ENCODE results near the gene NAP1L4.

The NAP1L4 gene

DNA sequence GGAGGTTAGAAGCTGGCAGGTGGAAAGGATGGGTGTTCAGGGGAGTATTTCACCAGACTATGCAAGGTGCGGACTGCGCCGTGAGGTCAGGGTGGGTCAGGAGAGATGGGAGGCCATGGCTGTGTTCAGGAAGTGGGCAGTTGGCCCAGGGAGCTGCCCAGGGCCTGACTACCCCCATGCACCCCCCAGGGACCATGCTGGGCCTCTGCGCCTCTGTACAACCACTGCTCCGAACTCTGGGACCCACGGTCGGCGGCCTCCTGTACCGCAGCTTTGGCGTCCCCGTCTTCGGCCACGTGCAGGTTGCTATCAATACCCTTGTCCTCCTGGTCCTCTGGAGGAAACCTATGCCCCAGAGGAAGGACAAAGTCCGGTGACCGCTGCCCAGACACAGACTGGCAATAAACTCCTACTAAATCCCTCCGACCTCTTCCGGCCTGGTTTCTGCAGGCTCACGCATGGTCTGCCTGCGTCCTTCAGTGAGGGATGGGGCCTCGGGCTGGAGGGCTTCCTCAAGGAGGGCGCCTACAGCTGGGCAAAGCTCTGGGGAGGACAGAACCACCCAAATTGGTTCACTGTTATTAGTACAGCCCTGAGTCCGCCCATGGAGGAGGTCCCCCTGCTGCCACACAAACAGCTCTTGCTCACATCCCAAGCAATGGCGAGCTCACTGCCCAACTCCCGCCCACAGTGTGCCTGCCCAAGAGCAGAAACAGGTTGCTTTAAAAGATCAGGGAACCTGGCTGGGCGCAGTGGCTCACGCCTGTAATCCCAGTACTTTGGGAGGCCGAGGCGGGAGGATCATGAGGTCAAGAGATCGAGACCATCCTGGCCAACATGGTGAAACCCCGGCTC lies 67.1 kb downstream of the NAP1L4 start:
- in situ Hi-C loops (cut with HindIII; ENCODE audit: low pct_unique_long_range_greater_than_20kb, low sequenced_read_pairs) = no loop called here
- DNase-seq (ENCODE audit: low read depth in 1 of 2, low spot score in 1 of 2) = no peak
- no peak for TF ChIP-seq JUND (IDR thresholded peaks at IDR 0.05; ENCODE audit: low read depth)

GRCh38 chr11:2924381-2924780 lies 67.7 kb downstream of the NAP1L4 start:
- DNase-seq (ENCODE audit: low read depth in 1 of 2, low spot score in 1 of 2) = peak; percentile 85
- TF ChIP-seq JUND (IDR thresholded peaks at IDR 0.05; ENCODE audit: low read depth) = no peak
- in situ Hi-C loops (cut with HindIII; ENCODE audit: low pct_unique_long_range_greater_than_20kb, low sequenced_read_pairs) = no loop called here

GRCh38 chr11:2923446-2924375 lies 68.4 kb downstream of the NAP1L4 start:
- DNase-seq (ENCODE audit: low read depth in 1 of 2, low spot score in 1 of 2) = no peak
- no peak for TF ChIP-seq JUND (IDR thresholded peaks at IDR 0.05; ENCODE audit: low read depth)
- in situ Hi-C loops (cut with HindIII; ENCODE audit: low pct_unique_long_range_greater_than_20kb, low sequenced_read_pairs) = no loop called here

DNA sequence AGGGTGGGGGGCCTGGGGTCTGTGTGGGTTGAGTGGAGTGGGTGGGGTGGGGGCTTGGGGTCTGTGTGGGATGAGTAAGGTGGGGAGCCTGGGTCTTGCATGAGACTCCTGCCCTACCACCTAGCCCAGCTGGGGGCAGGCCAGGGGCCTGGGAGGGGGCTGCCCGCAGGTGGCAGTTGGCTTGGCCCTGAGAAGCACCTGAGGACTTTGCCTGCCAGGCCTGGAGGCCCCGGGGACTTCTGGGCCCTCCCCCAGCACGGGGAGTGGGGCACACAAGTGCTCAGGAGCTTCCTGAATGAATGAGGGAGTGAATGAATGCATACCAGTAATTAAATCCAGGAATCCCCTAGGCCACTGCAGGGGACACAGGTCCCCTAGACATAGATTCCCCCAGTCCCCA lies 69.5 kb downstream of the NAP1L4 start:
- TF ChIP-seq JUND (IDR thresholded peaks at IDR 0.05; ENCODE audit: low read depth) = no peak
- in situ Hi-C loops (cut with HindIII; ENCODE audit: low pct_unique_long_range_greater_than_20kb, low sequenced_read_pairs) = no loop called here
- DNase-seq (ENCODE audit: low read depth in 1 of 2, low spot score in 1 of 2) = no peak

DNA sequence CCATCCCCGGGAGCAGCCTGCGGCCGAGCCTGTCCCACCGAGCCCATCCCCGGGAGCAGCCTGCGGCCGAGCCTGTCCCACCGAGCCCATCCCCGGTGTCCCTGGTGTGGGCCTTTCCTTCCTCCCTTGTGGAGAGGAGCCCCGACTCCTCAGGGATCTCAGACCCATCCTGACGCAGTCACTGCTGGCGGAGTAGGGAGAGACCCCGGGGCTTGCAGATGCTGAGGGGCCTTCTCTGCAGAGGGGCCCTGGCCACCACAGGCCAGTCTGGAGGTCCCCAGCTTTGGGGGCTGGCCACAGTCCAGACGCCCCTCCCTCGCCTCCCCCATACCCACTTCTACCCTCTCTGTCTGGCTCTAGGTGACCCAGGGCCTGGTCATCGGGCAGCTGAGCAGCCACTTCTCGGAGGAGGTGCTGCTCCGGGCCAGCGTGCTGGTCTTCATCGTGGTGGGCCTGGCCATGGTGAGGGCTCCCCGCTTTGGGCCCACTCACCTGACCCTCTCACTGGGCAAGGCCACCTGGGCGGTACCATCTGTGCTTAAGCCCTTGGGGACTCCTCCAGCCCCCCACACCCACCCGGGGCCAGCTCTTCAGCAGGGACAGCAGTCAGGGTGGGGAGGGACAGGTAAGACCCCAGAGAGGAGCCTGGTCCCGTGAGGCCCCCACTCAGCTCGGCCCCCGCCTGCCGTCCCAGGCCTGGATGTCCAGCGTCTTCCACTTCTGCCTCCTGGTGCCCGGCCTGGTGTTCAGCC lies 70.2 kb downstream of the NAP1L4 start:
- no peak for DNase-seq (ENCODE audit: low read depth in 1 of 2, low spot score in 1 of 2)
- in situ Hi-C loops (cut with HindIII; ENCODE audit: low pct_unique_long_range_greater_than_20kb, low sequenced_read_pairs) = no loop called here
- no peak for TF ChIP-seq JUND (IDR thresholded peaks at IDR 0.05; ENCODE audit: low read depth)

- in situ Hi-C loops (cut with HindIII; ENCODE audit: low pct_unique_long_range_greater_than_20kb, low sequenced_read_pairs) = no loop called here
- DNase-seq (ENCODE audit: low read depth in 1 of 2, low spot score in 1 of 2) = no peak
- TF ChIP-seq JUND (IDR thresholded peaks at IDR 0.05; ENCODE audit: low read depth) = no peak
Measured at GRCh38 chr11:2921261-2921660, 70.9 kb downstream of the NAP1L4 start.

DNA sequence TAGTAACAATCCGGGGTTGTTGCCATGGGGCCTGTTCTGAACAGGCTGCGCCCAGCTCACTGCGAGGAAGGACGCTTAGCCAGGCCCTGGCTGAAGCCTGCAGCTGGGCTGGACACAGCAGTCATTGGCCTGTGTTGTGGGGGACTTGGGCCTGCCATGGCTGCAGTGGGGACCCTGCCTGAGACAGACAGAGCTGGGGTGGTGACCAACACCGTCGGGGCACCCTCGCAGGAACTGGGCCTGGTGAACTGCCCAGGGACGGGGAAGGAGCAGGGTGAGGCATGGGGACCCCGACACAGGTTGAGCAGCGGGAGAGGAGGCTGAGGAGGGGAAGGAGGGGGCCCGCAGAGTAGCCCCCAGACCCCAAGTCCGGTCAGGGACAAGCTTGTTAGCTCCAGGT lies 71.8 kb downstream of the NAP1L4 start:
- TF ChIP-seq JUND (IDR thresholded peaks at IDR 0.05; ENCODE audit: low read depth) = no peak
- in situ Hi-C loops (cut with HindIII; ENCODE audit: low pct_unique_long_range_greater_than_20kb, low sequenced_read_pairs) = no loop called here
- no peak for DNase-seq (ENCODE audit: low read depth in 1 of 2, low spot score in 1 of 2)

DNA sequence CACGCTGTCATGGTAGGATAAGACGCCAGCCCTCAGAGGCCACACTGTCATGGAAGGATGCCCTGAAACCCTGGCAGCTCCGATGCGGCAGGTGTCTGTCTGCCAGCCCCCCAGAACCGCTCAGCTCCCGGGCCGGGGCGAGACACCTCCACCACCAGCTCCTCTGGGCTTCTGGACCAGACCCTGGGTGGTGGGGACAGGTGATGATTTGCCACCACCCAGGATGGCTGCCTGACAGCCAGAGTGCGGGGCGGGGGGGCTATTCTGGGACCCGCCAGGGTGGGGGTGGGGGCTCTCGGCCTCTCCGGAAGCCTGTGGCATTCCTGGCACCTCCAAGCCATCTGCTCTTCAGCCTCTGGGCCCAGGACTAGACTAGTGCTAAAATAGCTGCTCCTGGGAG lies 72.3 kb downstream of the NAP1L4 start:
- DNase-seq (ENCODE audit: low read depth in 1 of 2, low spot score in 1 of 2) = no peak
- in situ Hi-C loops (cut with HindIII; ENCODE audit: low pct_unique_long_range_greater_than_20kb, low sequenced_read_pairs) = no loop called here
- no peak for TF ChIP-seq JUND (IDR thresholded peaks at IDR 0.05; ENCODE audit: low read depth)

DNA sequence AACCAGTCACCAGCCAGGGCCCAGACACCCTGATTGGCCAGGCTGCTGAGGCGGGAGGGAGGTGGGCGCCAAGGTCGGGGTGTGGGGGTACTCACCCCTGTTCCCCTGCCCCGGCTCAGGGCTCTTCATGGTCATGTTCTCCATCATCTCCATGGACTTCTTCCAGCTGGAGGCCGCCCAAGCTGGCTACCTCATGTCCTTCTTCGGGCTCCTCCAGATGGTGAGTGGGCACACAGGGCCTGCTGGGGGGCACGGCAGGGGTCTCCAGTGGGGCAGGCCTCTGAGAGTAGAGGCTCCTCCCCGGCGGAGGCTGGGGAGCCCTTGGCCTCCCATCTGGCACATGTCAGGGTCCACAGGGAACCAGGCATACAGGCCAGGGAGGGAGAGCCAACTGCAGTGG lies 72.9 kb downstream of the NAP1L4 start:
- no peak for DNase-seq (ENCODE audit: low read depth in 1 of 2, low spot score in 1 of 2)
- TF ChIP-seq JUND (IDR thresholded peaks at IDR 0.05; ENCODE audit: low read depth) = no peak
- in situ Hi-C loops (cut with HindIII; ENCODE audit: low pct_unique_long_range_greater_than_20kb, low sequenced_read_pairs) = no loop called here

- in situ Hi-C loops (cut with HindIII; ENCODE audit: low pct_unique_long_range_greater_than_20kb, low sequenced_read_pairs) = no loop called here
- TF ChIP-seq JUND (IDR thresholded peaks at IDR 0.05; ENCODE audit: low read depth) = no peak
- DNase-seq (ENCODE audit: low read depth in 1 of 2, low spot score in 1 of 2) = no peak
Measured at GRCh38 chr11:2917842-2918490, 74.2 kb downstream of the NAP1L4 start.

DNA sequence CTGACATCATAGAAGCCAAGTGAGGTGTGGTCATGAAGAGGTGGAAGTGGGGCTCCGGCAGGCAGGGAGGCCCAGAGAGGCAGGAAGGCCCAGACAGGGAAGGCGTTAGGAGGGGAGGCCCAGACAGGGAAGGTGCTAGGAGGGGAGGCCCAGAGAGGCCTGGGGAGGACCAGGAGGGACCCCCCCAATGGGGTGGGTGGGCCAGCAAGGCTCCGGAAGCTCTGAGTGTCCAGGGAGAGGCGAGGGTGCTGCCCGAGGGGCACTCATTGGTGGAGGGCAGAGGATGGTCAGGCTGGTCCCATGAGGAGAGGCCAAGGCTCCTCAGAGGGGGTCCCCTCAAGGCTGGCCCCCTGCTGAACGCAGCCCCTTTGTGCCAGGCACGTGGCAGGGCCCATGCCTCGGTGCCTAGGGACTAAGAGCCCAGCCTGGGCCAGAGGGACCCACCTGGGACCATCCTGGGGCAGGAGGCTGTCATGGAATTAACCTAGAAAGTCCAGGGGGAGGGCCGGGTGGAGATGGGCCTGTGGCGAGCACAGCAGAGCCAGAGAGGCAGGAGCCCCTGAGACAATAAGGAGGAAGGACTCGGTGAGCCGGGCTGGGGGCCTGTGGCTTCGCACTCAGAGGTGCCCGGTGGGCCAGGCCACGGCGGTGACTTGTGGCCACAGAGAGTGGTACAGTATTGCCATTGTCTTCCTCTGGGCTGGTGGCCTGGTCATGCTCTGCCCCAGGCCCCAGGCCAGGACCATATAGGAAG lies 75.1 kb downstream of the NAP1L4 start:
- DNase-seq (ENCODE audit: low read depth in 1 of 2, low spot score in 1 of 2) = no peak
- in situ Hi-C loops (cut with HindIII; ENCODE audit: low pct_unique_long_range_greater_than_20kb, low sequenced_read_pairs) = no loop called here
- TF ChIP-seq JUND (IDR thresholded peaks at IDR 0.05; ENCODE audit: low read depth) = no peak

Data from T47D (cell line).